Tibial artery (tissue), 4 donors: Measurements from ENCODE around the gene KCNK18.

Source experiments
- DNase-seq, 2 donors: peaks; one replicate each; pipeline ENCODE4 v3.0.0-alpha.2; 2019
- H3K27ac ChIP-seq, 2 donors: fragments of 200-600 bp; sonication (generic) in 1 of 2; 1 replicate in 1 of 2; 2 replicates in 1 of 2; pipeline ENCODE4 v1.5.1; 2018 to 2019; ENCODE audit warnings: mild to moderate bottlenecking in 1 of 2
- H3K27me3 ChIP-seq, 2 donors: fragments of 200-600 bp; sonication (generic) in 1 of 2; one replicate each; pipeline versions ENCODE4 v1.5.1 to v1.6.0; 2016 to 2019
- H3K36me3 ChIP-seq, 3 donors: fragments of 200-600 bp; sonication (generic) in 2 of 3; one replicate each; pipeline ENCODE4 v1.5.1; 2016 to 2019; ENCODE audit warnings: mild to moderate bottlenecking in 2 of 3
- H3K4me1 ChIP-seq, 4 donors: fragments of 200-600 bp; sonication (generic) in 2 of 4; 1 replicate in 3 of 4; 2 replicates in 1 of 4; pipeline ENCODE4 v1.5.1; 2016 to 2019
- H3K4me3 ChIP-seq, 2 donors: fragments of 200-600 bp; sonication (generic) in 1 of 2; 1 replicate in 1 of 2; 2 replicates in 1 of 2; pipeline ENCODE4 v1.5.1; 2018 to 2019; ENCODE audit warnings: mild to moderate bottlenecking in 2 of 2
- H3K9me3 ChIP-seq, 3 donors: fragments of 200-600 bp; sonication (generic) in 1 of 3; one replicate each; pipeline ENCODE4 v1.5.1; 2016 to 2019
- intact Hi-C: fragments of 100-400 bp; cut with DNase I; formaldehyde crosslinking; loops from one replicate; pipeline ENCODE4 v1.15.0; 2023; ENCODE audit warnings: low total_unique reads
- TF ChIP-seq, protein P1 (sequence below), 2 experiments: fragments of 200-600 bp in 1 of 2; fragments of 450-650 bp in 1 of 2; IDR thresholded peaks; one replicate each; pipeline ENCODE4 v1.5.1; 2017 to 2019; ENCODE audit warnings: antibody characterized with exemption in 2 of 2, mild to moderate bottlenecking in 1 of 2, moderate library complexity in 1 of 2

Gene KCNK18

DNA sequence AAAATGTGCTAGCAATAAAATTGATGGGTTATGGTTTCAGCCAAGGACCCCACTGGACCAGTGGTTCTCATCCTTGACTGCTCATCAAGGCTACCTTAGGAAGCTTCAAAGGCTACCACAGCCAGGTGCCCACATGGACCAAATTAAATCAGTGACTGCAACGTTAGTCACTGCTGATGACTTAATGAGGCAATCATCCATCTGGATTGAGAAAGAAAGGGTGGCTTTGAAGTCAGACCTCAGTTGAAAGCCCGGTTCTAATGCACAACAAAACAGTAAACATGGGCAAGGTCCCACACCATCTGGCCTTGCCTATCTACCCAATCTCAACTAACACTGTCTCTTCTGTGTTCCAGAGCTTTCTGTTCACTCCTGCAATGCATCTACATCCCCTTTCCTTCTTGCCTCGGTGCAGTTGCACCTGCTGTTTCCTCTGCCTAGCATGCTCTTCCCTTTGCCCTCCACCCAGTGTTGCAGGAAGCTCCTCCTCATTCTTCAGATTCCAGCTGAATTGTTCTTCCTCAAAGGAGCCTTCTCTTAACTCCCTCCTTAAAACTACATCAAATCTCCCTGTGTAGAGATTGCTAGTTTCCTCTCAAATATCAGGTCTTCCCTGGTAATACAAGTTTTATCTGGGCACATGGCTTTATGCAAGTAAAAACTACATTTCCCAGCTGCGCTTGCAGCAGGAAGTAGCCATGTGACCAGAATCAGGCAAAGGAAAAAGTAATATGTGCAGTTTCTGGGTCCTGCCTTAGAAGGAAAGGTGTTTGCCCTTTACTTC is 10.3 kb upstream of the KCNK18 start:
- TF ChIP-seq, protein P1, sequence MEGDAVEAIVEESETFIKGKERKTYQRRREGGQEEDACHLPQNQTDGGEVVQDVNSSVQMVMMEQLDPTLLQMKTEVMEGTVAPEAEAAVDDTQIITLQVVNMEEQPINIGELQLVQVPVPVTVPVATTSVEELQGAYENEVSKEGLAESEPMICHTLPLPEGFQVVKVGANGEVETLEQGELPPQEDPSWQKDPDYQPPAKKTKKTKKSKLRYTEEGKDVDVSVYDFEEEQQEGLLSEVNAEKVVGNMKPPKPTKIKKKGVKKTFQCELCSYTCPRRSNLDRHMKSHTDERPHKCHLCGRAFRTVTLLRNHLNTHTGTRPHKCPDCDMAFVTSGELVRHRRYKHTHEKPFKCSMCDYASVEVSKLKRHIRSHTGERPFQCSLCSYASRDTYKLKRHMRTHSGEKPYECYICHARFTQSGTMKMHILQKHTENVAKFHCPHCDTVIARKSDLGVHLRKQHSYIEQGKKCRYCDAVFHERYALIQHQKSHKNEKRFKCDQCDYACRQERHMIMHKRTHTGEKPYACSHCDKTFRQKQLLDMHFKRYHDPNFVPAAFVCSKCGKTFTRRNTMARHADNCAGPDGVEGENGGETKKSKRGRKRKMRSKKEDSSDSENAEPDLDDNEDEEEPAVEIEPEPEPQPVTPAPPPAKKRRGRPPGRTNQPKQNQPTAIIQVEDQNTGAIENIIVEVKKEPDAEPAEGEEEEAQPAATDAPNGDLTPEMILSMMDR (IDR thresholded peaks at IDR 0.05): no peak

DNA sequence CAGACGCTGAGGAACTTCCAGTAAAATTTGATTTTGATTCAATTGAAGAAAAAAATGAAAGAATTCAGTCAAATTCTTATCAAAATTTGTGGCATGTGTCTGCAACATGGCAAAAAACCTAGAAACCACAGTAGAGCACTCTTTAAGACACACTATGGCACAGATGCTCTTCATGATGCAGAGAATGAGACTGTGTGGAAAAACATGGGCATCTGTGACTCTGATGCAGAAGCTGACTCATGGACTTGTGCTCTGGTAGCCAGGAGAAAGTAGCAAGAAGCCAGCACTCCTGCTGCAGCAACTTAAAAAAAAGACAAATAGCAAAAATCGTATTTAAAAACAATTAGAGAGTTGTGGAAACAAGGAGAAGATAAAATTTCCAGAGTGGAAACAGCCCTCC is 8.9 kb upstream of the KCNK18 start:
- Histone ChIP-seq H3K27me3 (peaks cover 0 to 6% of the 10 kb centered on the region in 2 donors), H3K9me3 (peaks cover 0 to 14% (median 12%) of the 10 kb centered on the region in 3 donors), H3K4me1 (no peaks in the 10 kb centered on the region), H3K4me3 (no peak overlapping the region), H3K27ac (no peak overlapping the region), H3K36me3 (no peaks in the 10 kb centered on the region)
- no peak for DNase-seq
- TF ChIP-seq, protein P1 (IDR thresholded peaks at IDR 0.05): no peak
- intact Hi-C loops: no loop called here

More for the DNA sequence above, 10.3 kb upstream of the KCNK18 start:
- no peak overlapping the region for H3K4me3 ChIP-seq
- no peaks in the 10 kb centered on the region for H3K4me1 ChIP-seq
- intact Hi-C loops: no loop called here
- no peak overlapping the region for H3K27ac ChIP-seq
- H3K9me3 ChIP-seq: peaks cover 0 to 14% (median 12%) of the 10 kb centered on the region in 3 donors
- H3K27me3 ChIP-seq: peaks cover 0 to 6% of the 10 kb centered on the region in 2 donors
- no peaks in the 10 kb centered on the region for H3K36me3 ChIP-seq
- DNase-seq: no peak

DNA sequence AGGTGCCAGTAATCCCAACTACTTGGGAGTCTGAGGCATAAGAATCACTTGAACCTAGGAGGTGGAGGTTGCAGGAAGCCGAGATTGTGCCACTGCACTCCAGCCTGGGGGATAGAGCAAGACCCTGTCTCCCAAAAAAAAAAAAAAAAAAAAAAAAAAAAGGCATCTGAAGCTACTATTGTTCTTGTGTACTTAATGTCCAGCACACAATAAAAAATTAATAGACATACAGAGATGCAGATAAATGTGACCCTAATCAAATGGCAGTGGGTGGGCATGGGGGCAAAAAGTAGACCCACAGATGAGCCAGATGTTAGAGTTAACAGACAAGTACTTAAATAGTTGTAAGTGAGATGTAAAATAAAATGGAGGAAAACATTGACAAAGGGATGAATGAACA is 7.7 kb upstream of the KCNK18 start:
- DNase-seq: no peak
- H3K27ac ChIP-seq: no peak overlapping the region
- TF ChIP-seq, protein P1 (IDR thresholded peaks at IDR 0.05): no peak
- H3K4me1 ChIP-seq: no peaks in the 10 kb centered on the region
- no peaks in the 10 kb centered on the region for H3K36me3 ChIP-seq
- no peak overlapping the region for H3K4me3 ChIP-seq
- intact Hi-C loops: no loop called here
- H3K27me3 ChIP-seq: peaks cover 0 to 8% of the 10 kb centered on the region in 2 donors
- peaks cover 0 to 14% (median 12%) of the 10 kb centered on the region in 3 donors for H3K9me3 ChIP-seq

DNA sequence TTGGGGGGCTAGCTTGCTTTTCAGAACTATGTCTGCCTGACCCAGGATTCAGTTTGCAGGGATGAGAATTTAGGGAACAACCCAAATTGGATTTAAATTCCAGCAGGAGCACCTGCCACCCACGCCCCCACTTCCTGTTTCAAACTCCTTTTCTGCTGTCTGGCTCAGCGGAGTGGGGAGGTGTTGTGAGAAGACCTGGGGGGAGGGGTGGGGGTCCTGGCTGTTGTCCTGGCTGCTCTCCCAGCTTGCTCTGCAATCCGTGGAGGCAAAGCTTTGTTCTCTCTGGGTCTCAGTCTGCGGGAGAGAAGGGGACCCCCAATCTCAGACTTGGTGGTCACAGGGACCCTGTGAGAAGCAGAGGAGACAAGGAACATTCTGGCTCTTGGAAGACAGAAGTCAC is 799 bp downstream of the KCNK18 start:
- no peak for DNase-seq
- Histone ChIP-seq H3K4me3 (no peak overlapping the region), H3K4me1 (no peaks in the 10 kb centered on the region), H3K9me3 (no peaks in the 10 kb centered on the region), H3K27me3 (peaks cover 0 to 27% of the 10 kb centered on the region in 2 donors), H3K36me3 (no peaks in the 10 kb centered on the region), H3K27ac (no peak overlapping the region)
- TF ChIP-seq, protein P1 (IDR thresholded peaks at IDR 0.05): no peak
- intact Hi-C loops: no loop called here

DNA sequence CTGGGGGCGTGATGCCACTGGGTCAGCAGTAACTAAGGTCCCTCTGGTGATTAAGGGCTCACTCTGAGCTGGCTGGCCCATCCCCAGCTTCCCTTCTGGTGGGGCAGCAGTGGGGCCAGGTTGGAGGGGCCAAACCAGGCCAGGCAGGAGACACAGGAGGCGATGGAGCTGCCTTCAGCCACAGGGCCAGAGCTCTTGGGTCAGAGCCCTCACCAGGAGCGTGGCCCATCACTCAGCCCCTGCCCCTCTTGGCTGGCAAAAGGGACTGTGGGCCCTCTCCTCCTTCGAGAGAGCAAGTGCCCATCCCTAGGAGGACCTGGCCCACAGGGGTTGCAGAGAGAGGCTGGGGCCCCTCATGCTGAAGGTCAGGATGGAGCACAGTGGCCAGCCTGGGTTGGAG is 4.5 kb downstream of the KCNK18 start:
- Histone ChIP-seq H3K36me3 (no peaks in the 10 kb centered on the region), H3K4me3 (no peak overlapping the region), H3K27me3 (peaks cover 0 to 35% of the 10 kb centered on the region in 2 donors), H3K4me1 (no peaks in the 10 kb centered on the region), H3K9me3 (no peaks in the 10 kb centered on the region), H3K27ac (no peak overlapping the region)
- DNase-seq: no peak
- TF ChIP-seq, protein P1 (IDR thresholded peaks at IDR 0.05): no peak
- intact Hi-C loops: no loop called here
